SK-N-SH (cell line): ENCODE results near the gene RANGAP1. TPM values are rescaled to one million over a fixed set of nuclear protein-coding genes. Genes with fewer than 3 reads are reported as not detected.

Experiments
- CTCF ChIA-PET: fragments of 300-600, 350-600 bp; formaldehyde crosslinking; extraction: SDS; loops from one replicate; lab custom pipeline; 2021; lab: Yijun Ruan, JAX
- POLR2A ChIA-PET: fragments of 350-600 bp; sonication (Branson Sonifier 250); formaldehyde crosslinking; extraction: SDS; loops from one replicate; lab custom pipeline; 2020; ENCODE audit warnings: antibody characterized with exemption, inconsistent platforms; lab: Yijun Ruan, JAX
- DNase-seq: peaks from one replicate; pipeline ENCODE4 v3.0.0; 2012
- H2AFZ ChIP-seq: fragments of 200-600 bp; sonication (generic); 2 replicates; pipeline ENCODE4 v1.8.1; 2016; ENCODE audit warnings: antibody characterized with exemption, mild to moderate bottlenecking, low read depth
- H3F3A ChIP-seq: fragments of 200-600 bp; sonication (generic); replicated peaks from 2 replicates; pipeline ENCODE3; 2016; ENCODE audit warnings: antibody characterized with exemption, mild to moderate bottlenecking; ENCODE audit not compliant: insufficient read depth
- H3K27ac ChIP-seq, 2 experiments: fragments of 200-500 bp in 1 of 2; fragments of 200-600 bp in 1 of 2; sonication (Bioruptor generic) in 1 of 2; sonication (generic), shearing (Covaris generic) in 1 of 2; 2 replicates each; pipeline versions ENCODE4 v1.5.1 to v1.6.1; 2014 to 2016; ENCODE audit warnings: low read depth in 2 of 2, inconsistent platforms in 1 of 2, low read length in 1 of 2, mild to moderate bottlenecking in 1 of 2, mixed read lengths in 1 of 2
- H3K27me3 ChIP-seq: fragments of 200-600 bp; sonication (generic), shearing (Covaris generic); 2 replicates; pipeline ENCODE4 v1.6.1; 2016; ENCODE audit warnings: mixed run types; ENCODE audit not compliant: insufficient read depth
- H3K36me3 ChIP-seq, 2 experiments: fragments of 200-500 bp in 1 of 2; fragments of 200-600 bp in 1 of 2; sonication (Bioruptor generic) in 1 of 2; sonication (generic) in 1 of 2; replicated peaks in 1 of 2; 2 replicates each; pipeline versions ENCODE3 to v1.5.1; 2014 to 2016; ENCODE audit warnings: low read length in 1 of 2, mild to moderate bottlenecking in 1 of 2; ENCODE audit not compliant: insufficient read depth in 2 of 2, control insufficient read depth in 1 of 2
- H3K4me1 ChIP-seq, 2 experiments: fragments of 200-500 bp in 1 of 2; fragments of 200-600 bp in 1 of 2; sonication (Bioruptor generic) in 1 of 2; sonication (generic), shearing (Covaris generic) in 1 of 2; 2 replicates each; pipeline versions ENCODE4 v1.5.1 to v1.6.1; 2014 to 2016; ENCODE audit warnings: low read depth in 1 of 2, low read length in 1 of 2, mixed run types in 1 of 2; ENCODE audit not compliant: insufficient read depth in 2 of 2, control insufficient read depth in 1 of 2
- H3K4me2 ChIP-seq: fragments of 200-600 bp; sonication (generic), shearing (Covaris generic); 2 replicates; pipeline ENCODE4 v1.6.1; 2017; ENCODE audit warnings: mixed run types
- H3K4me3 ChIP-seq, 2 experiments: fragments of 200-500 bp in 1 of 2; fragments of 200-600 bp in 1 of 2; sonication (Bioruptor generic) in 1 of 2; sonication (generic), shearing (Covaris generic) in 1 of 2; 2 replicates each; pipeline versions ENCODE4 v1.5.1 to v1.8.1; 2014 to 2016; ENCODE audit warnings: low read depth in 2 of 2, inconsistent platforms in 1 of 2, low read length in 1 of 2, mild to moderate bottlenecking in 1 of 2, mixed read lengths in 1 of 2, moderate library complexity in 1 of 2
- H3K79me2 ChIP-seq: fragments of 200-600 bp; sonication (generic); 2 replicates; pipeline ENCODE4 v1.8.1; 2017; ENCODE audit warnings: mild to moderate bottlenecking; ENCODE audit not compliant: insufficient read depth
- H3K9ac ChIP-seq: fragments of 200-600 bp; sonication (generic); 2 replicates; pipeline ENCODE4 v1.6.1; 2017; ENCODE audit warnings: mixed run types
- H3K9me2 ChIP-seq: fragments of 200-600 bp; sonication (generic); 2 replicates; pipeline ENCODE4 v1.6.1; 2017; ENCODE audit warnings: mixed run types
- H3K9me3 ChIP-seq: fragments of 200-600 bp; sonication (generic); 2 replicates; pipeline ENCODE4 v1.6.1; 2017; ENCODE audit warnings: mixed run types, mild to moderate bottlenecking, moderate library complexity
- H4K20me1 ChIP-seq: fragments of 200-600 bp; sonication (generic); 2 replicates; pipeline ENCODE4 v1.6.1; 2017; ENCODE audit warnings: mild to moderate bottlenecking, mixed run types; ENCODE audit not compliant: insufficient read depth
- CTCF ChIP-seq: fragments of 200-600 bp; sonication (generic); IDR thresholded peaks from 2 replicates; pipeline ENCODE4 v1.6.1; 2017; ENCODE audit warnings: antibody characterized with exemption, mild to moderate bottlenecking, moderate library complexity
- FOSL2 ChIP-seq: IDR thresholded peaks from 2 replicates; pipeline ENCODE4 v1.4.0; 2012; ENCODE audit warnings: low read depth, mild to moderate bottlenecking, moderate library complexity, borderline replicate concordance
- FOXM1 ChIP-seq: IDR thresholded peaks from 2 replicates; pipeline ENCODE4 v1.4.0; 2012; ENCODE audit warnings: low read depth, mild to moderate bottlenecking
- GABPA ChIP-seq: IDR thresholded peaks from 2 replicates; pipeline ENCODE4 v1.4.0; 2012; ENCODE audit warnings: low read depth, mild to moderate bottlenecking
- IRF3 ChIP-seq: fragments of 150-350 bp; IDR thresholded peaks from 2 replicates; pipeline ENCODE4 v1.6.1; 2016; ENCODE audit warnings: mild to moderate bottlenecking, low read depth, low read length
- JUND ChIP-seq: IDR thresholded peaks from 2 replicates; pipeline ENCODE4 v1.4.0; 2012
- MXI1 ChIP-seq: IDR thresholded peaks from 2 replicates; pipeline ENCODE4 v1.6.1; 2012; ENCODE audit warnings: mild to moderate bottlenecking, low read depth, low read length, improper control_type of control experiment
- POLR2AphosphoS5 ChIP-seq: IDR thresholded peaks from 2 replicates; pipeline ENCODE4 v1.6.1; 2012; ENCODE audit warnings: low read depth, low read length
- TCF12 ChIP-seq: IDR thresholded peaks from 2 replicates; pipeline ENCODE4 v1.4.0; 2012
- YY1 ChIP-seq: IDR thresholded peaks from 2 replicates; pipeline ENCODE4 v1.4.0; 2012; ENCODE audit warnings: low read depth, mild to moderate bottlenecking
- whole genome bisulfite sequencing: methylation state at CpG from one replicate; pipeline ENCODE4 v1.1.6; 2017; ENCODE audit warnings: low lambda C conversion rate; 5-methylcytosine and 5-hydroxymethylcytosine counted together
- polyA plus RNA-seq, 3 experiments: library from polyadenylated mRNA; depleted of rRNA; stranded (reverse); fragments of >200 nt; gene quantifications; 2 replicates each; pipeline ENCODE4 v1.2.3, GENCODE V29; 2012
- TF ChIP-seq, protein P1 (sequence below): IDR thresholded peaks from 2 replicates; pipeline ENCODE4; 2012
- TF ChIP-seq, protein P2 (sequence below): IDR thresholded peaks from 2 replicates; pipeline ENCODE4 v1.4.0; 2012; ENCODE audit warnings: low read depth, borderline replicate concordance
- TF ChIP-seq, protein P3 (sequence below): IDR thresholded peaks from 2 replicates; pipeline ENCODE4 v1.6.1; 2012; ENCODE audit warnings: mild to moderate bottlenecking, low read depth, low read length, moderate library complexity

The RANGAP1 gene
- polyA plus RNA-seq, 1 of the 3 experiments (the other 2 are of a cell fraction), result 67.1 TPM

DNA sequence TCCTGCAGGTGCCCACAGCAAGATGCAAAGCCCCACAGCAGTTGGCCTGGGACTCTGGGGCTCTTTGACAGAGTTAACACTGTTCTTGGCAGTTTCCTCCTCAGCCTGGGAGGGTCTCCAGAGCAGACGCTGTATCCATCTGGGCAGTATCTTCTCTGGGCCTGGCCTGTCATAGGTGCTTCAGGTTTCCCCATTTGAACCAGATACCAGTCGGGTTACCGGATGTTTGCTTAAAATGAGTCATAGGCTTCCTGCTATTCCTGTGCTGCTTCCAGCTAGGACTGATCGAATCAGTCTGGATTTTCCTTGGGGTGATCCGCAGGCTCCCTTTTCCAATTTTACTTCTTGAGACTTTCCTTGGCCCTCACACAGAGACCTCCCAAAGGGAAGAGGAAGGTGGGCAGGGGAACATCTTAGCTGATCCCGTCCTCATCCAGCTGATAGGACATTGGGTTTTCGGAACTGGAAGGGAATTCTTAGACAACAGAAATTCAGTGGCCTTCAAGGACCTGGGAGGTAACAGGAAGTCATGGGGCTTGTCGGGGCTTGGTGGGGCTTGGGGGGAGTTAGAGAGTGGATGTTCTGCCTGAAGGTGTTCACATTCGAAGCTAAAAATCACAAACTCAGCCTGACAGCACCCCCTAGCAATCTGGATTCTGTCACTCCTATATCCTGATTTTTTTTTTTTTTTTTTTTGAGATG lies 2.4 kb upstream of the RANGAP1 start:
- H4K20me1 ChIP-seq, result no peaks in the 10 kb centered on the region
- H3K4me1 ChIP-seq, result peaks cover 4 to 5% of the 10 kb centered on the region in 2 experiments; a peak in 2 of 4 replicates
- H3K9me2 ChIP-seq, result no peaks in the 10 kb centered on the region
- H3K79me2 ChIP-seq, result peaks cover 23% of the 10 kb centered on the region
- no peaks in the 10 kb centered on the region for H3K9me3 ChIP-seq
- CTCF ChIA-PET, result no interaction called here
- peak overlapping the region; percentile 76 to 86 for H3K27ac ChIP-seq
- TF ChIP-seq FOSL2, result peak; percentile 53; the same call in 1 of the 2 replicates
- peak; percentile 35; the same call in 1 of the 2 replicates for TF ChIP-seq POLR2AphosphoS5
- TF ChIP-seq, protein P1, sequence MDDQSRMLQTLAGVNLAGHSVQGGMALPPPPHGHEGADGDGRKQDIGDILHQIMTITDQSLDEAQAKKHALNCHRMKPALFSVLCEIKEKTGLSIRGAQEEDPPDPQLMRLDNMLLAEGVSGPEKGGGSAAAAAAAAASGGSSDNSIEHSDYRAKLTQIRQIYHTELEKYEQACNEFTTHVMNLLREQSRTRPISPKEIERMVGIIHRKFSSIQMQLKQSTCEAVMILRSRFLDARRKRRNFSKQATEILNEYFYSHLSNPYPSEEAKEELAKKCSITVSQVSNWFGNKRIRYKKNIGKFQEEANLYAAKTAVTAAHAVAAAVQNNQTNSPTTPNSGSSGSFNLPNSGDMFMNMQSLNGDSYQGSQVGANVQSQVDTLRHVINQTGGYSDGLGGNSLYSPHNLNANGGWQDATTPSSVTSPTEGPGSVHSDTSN, result peak; percentile 26; the same call in 1 of the 2 replicates
- TF ChIP-seq CTCF, result no peak
- peak; percentile 60 for TF ChIP-seq JUND
- no peak for TF ChIP-seq MXI1
- TF ChIP-seq GABPA, result peak; percentile 39
- TF ChIP-seq TCF12, result peak; percentile 78
- TF ChIP-seq YY1, result no peak
- no peaks in the 10 kb centered on the region for H3K27me3 ChIP-seq
- no peak overlapping the region for H2AFZ ChIP-seq
- DNase-seq, result no peak
- H3K36me3 ChIP-seq, result peaks cover 0 to 3% of the 10 kb centered on the region in 2 experiments
- WGBS, result 9% methylated on average over 8 of the region's 9 CpGs
- peaks cover 18% of the 10 kb centered on the region for H3F3A ChIP-seq
- H3K4me2 ChIP-seq, result peak overlapping the region; percentile 63; the same call in 1 of the 2 replicates
- no peak overlapping the region for H3K4me3 ChIP-seq
- peak overlapping the region; percentile 58; the same call in 1 of the 2 replicates for H3K9ac ChIP-seq
- POLR2A ChIA-PET, result no interaction called here

- Histone ChIP-seq H3K27me3 (no peaks in the 10 kb centered on the region), H2AFZ (peak overlapping the region; percentile 83), H3K9ac (peak overlapping the region; percentile 59; the same call in 1 of the 2 replicates), H3K9me3 (no peaks in the 10 kb centered on the region), H3F3A (peaks cover 18% of the 10 kb centered on the region), H3K79me2 (peaks cover 40% of the 10 kb centered on the region), H3K4me1 (peaks cover 4 to 5% of the 10 kb centered on the region in 2 experiments; a peak in 2 of 4 replicates), H3K4me2 (peak overlapping the region; percentile 87), H4K20me1 (no peaks in the 10 kb centered on the region), H3K4me3 (peak overlapping the region; percentile 48 to 60), H3K36me3 (peaks cover 3 to 6% of the 10 kb centered on the region in 2 experiments), H3K9me2 (no peaks in the 10 kb centered on the region), H3K27ac (peak overlapping the region; percentile 86 to 91)
- 1% methylated on average over 15 of the region's 15 CpGs for WGBS
- TF ChIP-seq FOXM1, result no peak
- TF ChIP-seq, protein P2, sequence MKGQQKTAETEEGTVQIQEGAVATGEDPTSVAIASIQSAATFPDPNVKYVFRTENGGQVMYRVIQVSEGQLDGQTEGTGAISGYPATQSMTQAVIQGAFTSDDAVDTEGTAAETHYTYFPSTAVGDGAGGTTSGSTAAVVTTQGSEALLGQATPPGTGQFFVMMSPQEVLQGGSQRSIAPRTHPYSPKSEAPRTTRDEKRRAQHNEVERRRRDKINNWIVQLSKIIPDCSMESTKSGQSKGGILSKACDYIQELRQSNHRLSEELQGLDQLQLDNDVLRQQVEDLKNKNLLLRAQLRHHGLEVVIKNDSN, result no peak
- TF ChIP-seq IRF3, result no peak
- TF ChIP-seq MXI1, result peak; percentile 47; the same call in 1 of the 2 replicates
- TF ChIP-seq, protein P3, sequence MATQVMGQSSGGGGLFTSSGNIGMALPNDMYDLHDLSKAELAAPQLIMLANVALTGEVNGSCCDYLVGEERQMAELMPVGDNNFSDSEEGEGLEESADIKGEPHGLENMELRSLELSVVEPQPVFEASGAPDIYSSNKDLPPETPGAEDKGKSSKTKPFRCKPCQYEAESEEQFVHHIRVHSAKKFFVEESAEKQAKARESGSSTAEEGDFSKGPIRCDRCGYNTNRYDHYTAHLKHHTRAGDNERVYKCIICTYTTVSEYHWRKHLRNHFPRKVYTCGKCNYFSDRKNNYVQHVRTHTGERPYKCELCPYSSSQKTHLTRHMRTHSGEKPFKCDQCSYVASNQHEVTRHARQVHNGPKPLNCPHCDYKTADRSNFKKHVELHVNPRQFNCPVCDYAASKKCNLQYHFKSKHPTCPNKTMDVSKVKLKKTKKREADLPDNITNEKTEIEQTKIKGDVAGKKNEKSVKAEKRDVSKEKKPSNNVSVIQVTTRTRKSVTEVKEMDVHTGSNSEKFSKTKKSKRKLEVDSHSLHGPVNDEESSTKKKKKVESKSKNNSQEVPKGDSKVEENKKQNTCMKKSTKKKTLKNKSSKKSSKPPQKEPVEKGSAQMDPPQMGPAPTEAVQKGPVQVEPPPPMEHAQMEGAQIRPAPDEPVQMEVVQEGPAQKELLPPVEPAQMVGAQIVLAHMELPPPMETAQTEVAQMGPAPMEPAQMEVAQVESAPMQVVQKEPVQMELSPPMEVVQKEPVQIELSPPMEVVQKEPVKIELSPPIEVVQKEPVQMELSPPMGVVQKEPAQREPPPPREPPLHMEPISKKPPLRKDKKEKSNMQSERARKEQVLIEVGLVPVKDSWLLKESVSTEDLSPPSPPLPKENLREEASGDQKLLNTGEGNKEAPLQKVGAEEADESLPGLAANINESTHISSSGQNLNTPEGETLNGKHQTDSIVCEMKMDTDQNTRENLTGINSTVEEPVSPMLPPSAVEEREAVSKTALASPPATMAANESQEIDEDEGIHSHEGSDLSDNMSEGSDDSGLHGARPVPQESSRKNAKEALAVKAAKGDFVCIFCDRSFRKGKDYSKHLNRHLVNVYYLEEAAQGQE, result no peak
- DNase-seq, result peak; percentile 26
- POLR2A ChIA-PET, result interaction anchor here (1.2 to 1.4 kb wide), 2 partner anchors 15 to 115 kb away, joined by 3 to 8 read pairs; partner anchors contain the start of gene ZC3H7B
- CTCF ChIA-PET, result no interaction called here
Measured at GRCh38 chr22:41286639-41287091, 678 bp upstream of the RANGAP1 start.
